Upper lobe of left lung (tissue), 6 donors: ENCODE measurements around the gene DCDC2C. TPM values are rescaled to one million over a fixed set of nuclear protein-coding genes. Genes with fewer than 3 reads are reported as not detected.
A peak's percentile ranks its signal among the peaks of the same experiment; 100 is the strongest.

Experiments used
- ATAC-seq, 2 donors: fragments of 200-7000 bp; cut with Tn5 transposase; one replicate each; pipeline ENCODE4 v1.9.1; 2022; ENCODE audit warnings: mild to moderate bottlenecking in 2 of 2, moderate library complexity in 2 of 2; ENCODE audit not compliant: low FRiP score in 2 of 2
- DNase-seq, 2 donors: peaks; one replicate each; pipeline ENCODE4 v3.0.0-alpha.2; 2019 to 2020
- H3K27ac ChIP-seq, 4 donors: fragments of 200-600 bp; sonication (generic); one replicate each; pipeline ENCODE4 v1.5.1; 2016 to 2019
- H3K27me3 ChIP-seq, 4 donors: fragments of 200-600 bp; sonication (generic); one replicate each; pipeline ENCODE4 v1.5.1; 2017 to 2019
- H3K36me3 ChIP-seq, 4 donors: fragments of 200-600 bp; sonication (generic); one replicate each; pipeline ENCODE4 v1.5.1; 2016 to 2019
- H3K4me1 ChIP-seq, 4 donors: fragments of 200-600 bp; sonication (generic); one replicate each; pipeline ENCODE4 v1.5.1; 2018 to 2019
- H3K4me3 ChIP-seq, 4 donors: fragments of 200-600 bp; sonication (generic); one replicate each; pipeline ENCODE4 v1.5.1; 2017 to 2019; ENCODE audit warnings: mild to moderate bottlenecking in 2 of 4, moderate library complexity in 1 of 4
- H3K9me3 ChIP-seq, 4 donors: fragments of 200-600 bp; sonication (generic); one replicate each; pipeline ENCODE4 v1.5.1; 2018 to 2019
- EP300 ChIP-seq, 4 donors: sonication (generic); formaldehyde crosslinking; IDR thresholded peaks; one replicate each; pipeline ENCODE4 v1.5.1; 2017; ENCODE audit warnings: antibody characterized with exemption in 4 of 4, control low read depth in 2 of 4
- POLR2A ChIP-seq, 4 donors: fragments of 450-650 bp; IDR thresholded peaks; one replicate each; pipeline ENCODE4 v1.5.1; 2016 to 2017; ENCODE audit warnings: antibody characterized with exemption in 4 of 4, mild to moderate bottlenecking in 2 of 4
- POLR2AphosphoS5 ChIP-seq, 2 donors: sonication (generic); formaldehyde crosslinking; IDR thresholded peaks; one replicate each; pipeline ENCODE4 v1.5.1; 2017; ENCODE audit warnings: antibody characterized with exemption in 2 of 2
- WGBS, 2 donors: methylation state at CpG; one replicate each; pipeline ENCODE4 v1.1.5; 2017 to 2018; 5-methylcytosine and 5-hydroxymethylcytosine counted together
- total RNA-seq, 6 donors: library from RNA; depleted of rRNA in 4 of 6; stranded (reverse); fragments of >200 nt in 4 of 6; gene quantifications; one replicate each; pipeline versions ENCODE4 v1.1.0 to v1.2.1, GENCODE V29; 2016 to 2021
- TF ChIP-seq, protein P1 (sequence below), 6 experiments: fragments of 450-650 bp in 4 of 6; fragments of 200-600 bp in 2 of 6; sonication (generic) in 2 of 6; IDR thresholded peaks; one replicate each; pipeline ENCODE4 v1.5.1; 2016 to 2019; ENCODE audit warnings: antibody characterized with exemption in 6 of 6
- donor health status: DM: no; HTN: no; CAD: no; lungs with moderate emphysema.
- donor health status: DM: no; HTN: yes; CAD: no; lungs with severe emphysema.

The DCDC2C gene
- total RNA-seq, 6 donors from 2014 or later: not detected

DNA sequence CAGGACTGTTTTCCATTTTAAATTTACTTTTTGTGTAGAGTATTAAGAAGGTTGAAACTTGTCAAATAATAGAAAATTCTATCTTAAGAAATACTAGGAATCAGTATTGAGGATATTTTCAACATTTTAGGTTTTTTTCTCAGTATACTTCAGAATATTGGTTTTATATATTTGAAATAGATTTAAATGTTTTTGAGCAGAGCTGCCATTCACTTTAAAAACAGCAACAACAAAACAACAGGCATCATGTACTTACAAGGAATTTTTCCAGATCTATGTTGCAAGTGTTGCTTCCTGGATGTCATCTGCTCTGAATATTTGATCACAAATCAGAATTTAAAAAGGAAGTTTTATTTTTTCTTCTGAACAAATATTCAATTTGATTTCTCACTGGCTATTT is 84.4 kb downstream of the DCDC2C start:
- no peak overlapping the region for H3K27ac ChIP-seq
- no peaks in the 10 kb centered on the region for H3K9me3 ChIP-seq
- H3K36me3 ChIP-seq: no peaks in the 10 kb centered on the region
- no peak for ATAC-seq
- H3K4me1 ChIP-seq: no peaks in the 10 kb centered on the region
- H3K4me3 ChIP-seq: no peak overlapping the region
- H3K27me3 ChIP-seq: no peaks in the 10 kb centered on the region
- no peak for DNase-seq
- no peak for TF ChIP-seq EP300 (IDR thresholded peaks at IDR 0.05)
- no peak for TF ChIP-seq POLR2AphosphoS5 (IDR thresholded peaks at IDR 0.05)
- TF ChIP-seq, protein P1, sequence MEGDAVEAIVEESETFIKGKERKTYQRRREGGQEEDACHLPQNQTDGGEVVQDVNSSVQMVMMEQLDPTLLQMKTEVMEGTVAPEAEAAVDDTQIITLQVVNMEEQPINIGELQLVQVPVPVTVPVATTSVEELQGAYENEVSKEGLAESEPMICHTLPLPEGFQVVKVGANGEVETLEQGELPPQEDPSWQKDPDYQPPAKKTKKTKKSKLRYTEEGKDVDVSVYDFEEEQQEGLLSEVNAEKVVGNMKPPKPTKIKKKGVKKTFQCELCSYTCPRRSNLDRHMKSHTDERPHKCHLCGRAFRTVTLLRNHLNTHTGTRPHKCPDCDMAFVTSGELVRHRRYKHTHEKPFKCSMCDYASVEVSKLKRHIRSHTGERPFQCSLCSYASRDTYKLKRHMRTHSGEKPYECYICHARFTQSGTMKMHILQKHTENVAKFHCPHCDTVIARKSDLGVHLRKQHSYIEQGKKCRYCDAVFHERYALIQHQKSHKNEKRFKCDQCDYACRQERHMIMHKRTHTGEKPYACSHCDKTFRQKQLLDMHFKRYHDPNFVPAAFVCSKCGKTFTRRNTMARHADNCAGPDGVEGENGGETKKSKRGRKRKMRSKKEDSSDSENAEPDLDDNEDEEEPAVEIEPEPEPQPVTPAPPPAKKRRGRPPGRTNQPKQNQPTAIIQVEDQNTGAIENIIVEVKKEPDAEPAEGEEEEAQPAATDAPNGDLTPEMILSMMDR (IDR thresholded peaks at IDR 0.05): no peak
- TF ChIP-seq POLR2A (IDR thresholded peaks at IDR 0.05): no peak

DNA sequence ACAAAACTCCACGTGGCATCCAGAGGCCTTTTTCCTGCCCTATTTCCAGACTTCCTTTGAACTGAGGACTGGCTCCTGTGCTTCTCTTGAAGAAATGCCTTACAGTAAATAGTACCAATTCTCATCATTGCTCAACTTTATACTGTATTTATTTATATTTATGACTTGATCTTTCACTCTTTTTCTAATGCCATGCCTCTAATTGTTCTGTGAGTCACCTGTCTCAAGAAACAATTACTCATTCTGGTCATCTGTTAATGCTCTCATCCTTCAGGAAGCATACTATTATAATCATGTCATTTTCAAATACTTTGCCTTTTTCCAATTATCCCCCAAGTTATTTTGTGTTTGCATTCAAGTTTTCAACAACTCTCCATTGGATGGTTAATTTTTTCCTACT is 85.9 kb downstream of the DCDC2C start:
- Histone ChIP-seq H3K4me1 (no peaks in the 10 kb centered on the region), H3K4me3 (no peak overlapping the region), H3K9me3 (no peaks in the 10 kb centered on the region), H3K27ac (no peak overlapping the region), H3K27me3 (no peaks in the 10 kb centered on the region), H3K36me3 (no peaks in the 10 kb centered on the region)
- TF ChIP-seq POLR2A (IDR thresholded peaks at IDR 0.05) (no peak), POLR2AphosphoS5 (IDR thresholded peaks at IDR 0.05) (no peak), EP300 (IDR thresholded peaks at IDR 0.05) (no peak)
- TF ChIP-seq, protein P1 (IDR thresholded peaks at IDR 0.05): no peak
- 47 to 53% methylated on average over 1 of the region's 1 CpG for WGBS, 2 donors
- ATAC-seq: no peak
- no peak for DNase-seq

DNA sequence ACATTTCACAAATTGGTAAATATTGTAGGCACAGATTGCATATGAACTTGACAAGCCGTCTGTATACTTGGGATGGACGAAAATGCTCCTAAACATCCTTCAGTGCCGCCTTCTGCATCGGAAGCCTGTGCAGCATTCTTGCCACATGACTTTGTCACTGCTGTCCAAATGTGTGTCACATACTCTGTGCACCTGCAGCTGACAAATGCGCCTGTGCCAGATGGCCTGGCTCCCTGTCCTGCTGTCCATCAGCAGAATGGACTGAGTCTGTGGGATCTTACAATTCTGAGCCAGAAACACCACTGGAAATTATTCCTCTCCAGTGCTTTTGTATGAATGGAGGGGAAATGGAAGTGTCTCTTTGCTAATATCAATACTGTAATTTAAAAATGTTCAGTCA is 89.9 kb downstream of the DCDC2C start:
- WGBS, 2 donors: 91 to 93% methylated on average over 5 of the region's 5 CpGs
- no peak for TF ChIP-seq EP300 (IDR thresholded peaks at IDR 0.05)
- no peak for TF ChIP-seq POLR2AphosphoS5 (IDR thresholded peaks at IDR 0.05)
- TF ChIP-seq POLR2A (IDR thresholded peaks at IDR 0.05): no peak
- TF ChIP-seq, protein P1 (IDR thresholded peaks at IDR 0.05): no peak

DNA sequence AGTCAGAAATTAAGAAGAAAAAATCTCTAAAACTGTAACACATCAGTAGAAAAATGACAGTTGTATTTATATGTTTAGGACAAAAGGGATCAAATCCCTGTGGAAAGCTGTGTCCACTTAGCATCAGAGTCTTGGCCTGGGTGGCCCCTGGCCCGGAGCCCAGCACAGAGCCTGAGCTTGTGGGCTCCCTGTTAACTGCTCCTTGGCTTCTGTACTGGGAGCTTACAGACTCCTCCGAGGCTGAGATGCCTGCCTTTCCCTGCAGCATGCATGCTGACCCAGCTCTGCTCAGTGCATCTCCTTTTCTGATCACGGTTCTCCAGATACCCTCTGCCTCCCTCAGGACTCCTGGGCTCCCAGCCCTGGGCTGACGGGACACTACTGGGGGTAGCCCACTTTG is 98.1 kb downstream of the DCDC2C start:
- Histone ChIP-seq H3K4me1 (no peaks in the 10 kb centered on the region), H3K27me3 (no peaks in the 10 kb centered on the region), H3K27ac (no peak overlapping the region), H3K4me3 (no peak overlapping the region), H3K9me3 (no peaks in the 10 kb centered on the region), H3K36me3 (no peaks in the 10 kb centered on the region)
- WGBS, 2 donors: 74 to 76% methylated on average over 4 of the region's 4 CpGs
- no peak for ATAC-seq
- no peak for TF ChIP-seq POLR2AphosphoS5 (IDR thresholded peaks at IDR 0.05)
- no peak for TF ChIP-seq POLR2A (IDR thresholded peaks at IDR 0.05)
- no peak for TF ChIP-seq EP300 (IDR thresholded peaks at IDR 0.05)
- DNase-seq: peak in 1 of 2 donors; percentile 40

More for the DNA sequence above, 89.9 kb downstream of the DCDC2C start:
- Histone ChIP-seq H3K9me3 (no peaks in the 10 kb centered on the region), H3K27ac (no peak overlapping the region), H3K27me3 (no peaks in the 10 kb centered on the region), H3K4me3 (no peak overlapping the region), H3K4me1 (no peaks in the 10 kb centered on the region), H3K36me3 (no peaks in the 10 kb centered on the region)
- DNase-seq (no peak), ATAC-seq (no peak)

DNA sequence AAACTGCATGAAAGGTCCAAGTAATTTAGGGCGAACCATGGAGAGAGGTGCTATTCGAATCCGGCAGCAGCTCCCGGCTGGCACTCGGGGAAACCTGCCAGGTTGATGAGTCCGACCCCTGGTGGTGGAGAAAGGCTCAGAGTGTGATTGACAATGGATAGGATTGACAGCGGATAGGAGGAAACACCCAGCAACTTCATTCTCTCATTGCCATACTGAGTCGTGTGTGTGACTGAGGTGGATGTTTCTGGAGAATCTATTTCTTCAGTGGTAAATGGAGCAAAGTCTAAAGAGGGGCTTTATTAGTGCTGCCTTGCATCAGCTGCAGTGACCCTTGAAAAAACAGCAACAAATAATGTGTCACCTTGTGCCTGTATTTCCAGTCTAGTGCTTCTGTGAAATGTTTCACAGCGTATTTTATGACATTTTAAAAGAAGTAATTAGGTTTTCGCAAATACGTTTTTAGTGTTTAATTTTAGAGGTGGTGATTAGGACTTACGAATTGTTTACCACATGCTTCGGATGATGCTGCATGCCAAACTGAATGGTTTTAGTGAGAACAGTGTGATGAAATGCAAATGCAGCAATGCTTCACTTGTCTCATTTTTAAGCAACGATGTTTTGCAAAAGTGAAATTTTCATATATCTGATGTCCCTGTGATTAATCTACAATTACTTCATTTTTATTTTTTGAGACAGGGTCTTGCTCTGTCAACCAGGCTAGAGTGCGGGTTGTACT is 102.0 kb downstream of the DCDC2C start:
- ATAC-seq (no peak), DNase-seq (no peak)
- no peak overlapping the region for H3K27ac ChIP-seq
- H3K36me3 ChIP-seq: no peaks in the 10 kb centered on the region
- 59 to 66% methylated on average over 15 of the region's 15 CpGs for WGBS, 2 donors
- no peak overlapping the region for H3K4me3 ChIP-seq
- no peaks in the 10 kb centered on the region for H3K27me3 ChIP-seq
- no peak for TF ChIP-seq EP300 (IDR thresholded peaks at IDR 0.05)
- TF ChIP-seq, protein P1 (IDR thresholded peaks at IDR 0.05): peak in 3 of 6 experiments; percentile 6 to 29 (median 20)
- H3K9me3 ChIP-seq: no peaks in the 10 kb centered on the region
- H3K4me1 ChIP-seq: no peaks in the 10 kb centered on the region
